ENCODE data around the gene TBC1D4.
"Not testable (repeated sequence)": the region's sequence is repeated elsewhere in the genome, so short reads cannot be mapped to it uniquely, and the experiment has no call there.

Gene TBC1D4

GRCh38 chr13:75357576-75358289, 124.2 kb downstream of the TBC1D4 start:
- H3K27ac ChIP-seq (ENCODE audit: low read length): no peak overlapping the region
- no peaks in the 10 kb centered on the region for H3K9me3 ChIP-seq (ENCODE audit: control insufficient read depth in 2 of 2, low read length in 2 of 2)
- H3K9ac ChIP-seq (ENCODE audit: low read length in 2 of 2): no peak overlapping the region
- H3K36me3 ChIP-seq (ENCODE audit: control insufficient read depth in 2 of 2, insufficient read depth in 2 of 2, low read length in 2 of 2): no peaks in the 10 kb centered on the region
- no peak overlapping the region for H3K4me3 ChIP-seq (ENCODE audit: low read length in 2 of 2)
- H3K4me1 ChIP-seq (ENCODE audit: control insufficient read depth, insufficient read depth, low read length): no peaks in the 10 kb centered on the region
- H3K27me3 ChIP-seq (ENCODE audit: control insufficient read depth in 1 of 2, insufficient read depth in 2 of 2, low read length in 2 of 2): no peaks in the 10 kb centered on the region

GRCh38 chr13:75356421-75356820, 125.5 kb downstream of the TBC1D4 start:
- Histone ChIP-seq H3K4me1 (ENCODE audit: control insufficient read depth, insufficient read depth, low read length) (no peaks in the 10 kb centered on the region), H3K27me3 (ENCODE audit: control insufficient read depth in 1 of 2, insufficient read depth in 2 of 2, low read length in 2 of 2) (no peaks in the 10 kb centered on the region), H3K4me3 (ENCODE audit: low read length in 2 of 2) (no peak overlapping the region), H3K9ac (ENCODE audit: low read length in 2 of 2) (no peak overlapping the region), H3K9me3 (ENCODE audit: control insufficient read depth in 2 of 2, low read length in 2 of 2) (no peaks in the 10 kb centered on the region), H3K27ac (ENCODE audit: low read length) (no peak overlapping the region), H3K36me3 (ENCODE audit: control insufficient read depth in 2 of 2, insufficient read depth in 2 of 2, low read length in 2 of 2) (no peaks in the 10 kb centered on the region)

- Histone ChIP-seq H3K4me3 (ENCODE audit: low read length in 2 of 2) (no peak overlapping the region), H3K9me3 (ENCODE audit: control insufficient read depth in 2 of 2, low read length in 2 of 2) (no peaks in the 10 kb centered on the region), H3K4me1 (ENCODE audit: control insufficient read depth, insufficient read depth, low read length) (no peaks in the 10 kb centered on the region), H3K9ac (ENCODE audit: low read length in 2 of 2) (no peak overlapping the region), H3K27ac (ENCODE audit: low read length) (no peak overlapping the region), H3K36me3 (ENCODE audit: control insufficient read depth in 2 of 2, insufficient read depth in 2 of 2, low read length in 2 of 2) (no peaks in the 10 kb centered on the region), H3K27me3 (ENCODE audit: control insufficient read depth in 1 of 2, insufficient read depth in 2 of 2, low read length in 2 of 2) (no peaks in the 10 kb centered on the region)
Observed at GRCh38 chr13:75355609-75356008, 126.4 kb downstream of the TBC1D4 start.

GRCh38 chr13:75353781-75354193, 128.2 kb downstream of the TBC1D4 start:
- H3K4me1 ChIP-seq (ENCODE audit: control insufficient read depth, insufficient read depth, low read length): no peaks in the 10 kb centered on the region

GRCh38 chr13:75352641-75353327, 129.2 kb downstream of the TBC1D4 start:
- H3K9ac ChIP-seq (ENCODE audit: low read length in 2 of 2): no peak overlapping the region
- no peaks in the 10 kb centered on the region for H3K36me3 ChIP-seq (ENCODE audit: control insufficient read depth in 2 of 2, insufficient read depth in 2 of 2, low read length in 2 of 2)
- no peak overlapping the region for H3K4me3 ChIP-seq (ENCODE audit: low read length in 2 of 2)
- H3K4me1 ChIP-seq (ENCODE audit: control insufficient read depth, insufficient read depth, low read length): no peaks in the 10 kb centered on the region
- H3K27ac ChIP-seq (ENCODE audit: low read length): no peak overlapping the region
- no peaks in the 10 kb centered on the region for H3K27me3 ChIP-seq (ENCODE audit: control insufficient read depth in 1 of 2, insufficient read depth in 2 of 2, low read length in 2 of 2)
- H3K9me3 ChIP-seq (ENCODE audit: control insufficient read depth in 2 of 2, low read length in 2 of 2): no peaks in the 10 kb centered on the region

More at GRCh38 chr13:75353781-75354193, 128.2 kb downstream of the TBC1D4 start:
- Histone ChIP-seq H3K36me3 (ENCODE audit: control insufficient read depth in 2 of 2, insufficient read depth in 2 of 2, low read length in 2 of 2) (no peaks in the 10 kb centered on the region), H3K27ac (ENCODE audit: low read length) (no peak overlapping the region), H3K9me3 (ENCODE audit: control insufficient read depth in 2 of 2, low read length in 2 of 2) (no peaks in the 10 kb centered on the region), H3K27me3 (ENCODE audit: control insufficient read depth in 1 of 2, insufficient read depth in 2 of 2, low read length in 2 of 2) (no peaks in the 10 kb centered on the region), H3K4me3 (ENCODE audit: low read length in 2 of 2) (no peak overlapping the region), H3K9ac (ENCODE audit: low read length in 2 of 2) (no peak overlapping the region)

- not testable (repeated sequence) for H3K27me3 ChIP-seq (ENCODE audit: control insufficient read depth in 1 of 2, insufficient read depth in 2 of 2, low read length in 2 of 2); H3K36me3 ChIP-seq (ENCODE audit: control insufficient read depth in 2 of 2, insufficient read depth in 2 of 2, low read length in 2 of 2); H3K9me3 ChIP-seq (ENCODE audit: control insufficient read depth in 2 of 2, low read length in 2 of 2); H3K9ac ChIP-seq (ENCODE audit: low read length in 2 of 2); H3K27ac ChIP-seq (ENCODE audit: low read length); H3K4me3 ChIP-seq (ENCODE audit: low read length in 2 of 2); H3K4me1 ChIP-seq (ENCODE audit: control insufficient read depth, insufficient read depth, low read length)
Observed at GRCh38 chr13:75351538-75351937, 130.4 kb downstream of the TBC1D4 start.

- Histone ChIP-seq H3K36me3 (ENCODE audit: control insufficient read depth in 2 of 2, insufficient read depth in 2 of 2, low read length in 2 of 2) (no peaks in the 10 kb centered on the region), H3K27me3 (ENCODE audit: control insufficient read depth in 1 of 2, insufficient read depth in 2 of 2, low read length in 2 of 2) (no peaks in the 10 kb centered on the region), H3K4me3 (ENCODE audit: low read length in 2 of 2) (no peak overlapping the region), H3K4me1 (ENCODE audit: control insufficient read depth, insufficient read depth, low read length) (no peaks in the 10 kb centered on the region), H3K9me3 (ENCODE audit: control insufficient read depth in 2 of 2, low read length in 2 of 2) (no peaks in the 10 kb centered on the region), H3K9ac (ENCODE audit: low read length in 2 of 2) (no peak overlapping the region), H3K27ac (ENCODE audit: low read length) (no peak overlapping the region)
Observed at GRCh38 chr13:75347925-75348324, 134.0 kb downstream of the TBC1D4 start.

- Histone ChIP-seq H3K27me3 (ENCODE audit: control insufficient read depth in 1 of 2, insufficient read depth in 2 of 2, low read length in 2 of 2) (no peaks in the 10 kb centered on the region), H3K36me3 (ENCODE audit: control insufficient read depth in 2 of 2, insufficient read depth in 2 of 2, low read length in 2 of 2) (no peaks in the 10 kb centered on the region), H3K9ac (ENCODE audit: low read length in 2 of 2) (no peak overlapping the region), H3K9me3 (ENCODE audit: control insufficient read depth in 2 of 2, low read length in 2 of 2) (no peaks in the 10 kb centered on the region), H3K4me1 (ENCODE audit: control insufficient read depth, insufficient read depth, low read length) (no peaks in the 10 kb centered on the region), H3K4me3 (ENCODE audit: low read length in 2 of 2) (no peak overlapping the region), H3K27ac (ENCODE audit: low read length) (no peak overlapping the region)
Observed at GRCh38 chr13:75347457-75347856, 134.5 kb downstream of the TBC1D4 start.

- H3K9me3 ChIP-seq (ENCODE audit: control insufficient read depth in 2 of 2, low read length in 2 of 2): no peaks in the 10 kb centered on the region
- no peak overlapping the region for H3K27ac ChIP-seq (ENCODE audit: low read length)
- no peak overlapping the region for H3K4me3 ChIP-seq (ENCODE audit: low read length in 2 of 2)
- no peaks in the 10 kb centered on the region for H3K4me1 ChIP-seq (ENCODE audit: control insufficient read depth, insufficient read depth, low read length)
- H3K27me3 ChIP-seq (ENCODE audit: control insufficient read depth in 1 of 2, insufficient read depth in 2 of 2, low read length in 2 of 2): no peaks in the 10 kb centered on the region
- no peak overlapping the region for H3K9ac ChIP-seq (ENCODE audit: low read length in 2 of 2)
- H3K36me3 ChIP-seq (ENCODE audit: control insufficient read depth in 2 of 2, insufficient read depth in 2 of 2, low read length in 2 of 2): no peaks in the 10 kb centered on the region
Observed at GRCh38 chr13:75345193-75345592, 136.8 kb downstream of the TBC1D4 start.

GRCh38 chr13:75341028-75341427, 140.9 kb downstream of the TBC1D4 start:
- Histone ChIP-seq H3K27ac (ENCODE audit: low read length) (no peak overlapping the region), H3K27me3 (ENCODE audit: control insufficient read depth in 1 of 2, insufficient read depth in 2 of 2, low read length in 2 of 2) (no peaks in the 10 kb centered on the region), H3K4me1 (ENCODE audit: control insufficient read depth, insufficient read depth, low read length) (no peaks in the 10 kb centered on the region), H3K4me3 (ENCODE audit: low read length in 2 of 2) (no peak overlapping the region), H3K36me3 (ENCODE audit: control insufficient read depth in 2 of 2, insufficient read depth in 2 of 2, low read length in 2 of 2) (no peaks in the 10 kb centered on the region), H3K9me3 (ENCODE audit: control insufficient read depth in 2 of 2, low read length in 2 of 2) (no peaks in the 10 kb centered on the region), H3K9ac (ENCODE audit: low read length in 2 of 2) (no peak overlapping the region)

Measured in stomach smooth muscle (tissue), 2 donors.